ENCODE data around the gene GRM1.

DNA sequence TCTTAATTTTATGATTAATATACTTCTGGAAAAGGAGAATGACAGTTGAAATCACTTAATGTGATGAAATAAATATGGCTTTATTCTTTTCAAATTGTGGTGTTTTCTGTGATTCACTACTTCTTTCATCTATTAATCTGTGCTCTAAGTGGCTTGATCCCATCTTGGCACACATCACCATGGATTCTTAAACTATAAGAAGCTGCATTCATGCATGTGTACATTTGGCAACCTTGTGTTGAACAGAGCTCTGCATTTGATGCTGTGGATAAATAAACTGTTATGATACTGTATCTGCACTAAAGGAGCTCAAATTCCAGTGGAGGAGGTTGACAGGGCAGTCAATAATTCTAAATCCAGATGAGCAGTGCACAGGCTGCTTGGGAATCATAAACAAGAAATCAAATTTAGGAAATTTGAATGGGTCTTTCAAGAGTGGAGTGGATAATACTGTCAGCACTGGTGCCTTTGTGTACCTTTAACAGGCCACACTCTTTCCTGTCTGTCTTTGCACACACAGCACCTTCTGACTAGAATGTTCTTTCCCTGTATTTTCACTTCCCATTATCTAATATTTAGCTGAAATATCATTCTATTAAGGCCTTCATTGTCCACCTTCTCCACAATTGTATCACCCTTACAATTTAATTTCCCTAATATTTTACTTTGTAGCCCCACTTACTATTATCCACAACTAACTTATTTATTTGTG lies 252.9 kb downstream of the GRM1 start:
- TF ChIP-seq, protein P1, sequence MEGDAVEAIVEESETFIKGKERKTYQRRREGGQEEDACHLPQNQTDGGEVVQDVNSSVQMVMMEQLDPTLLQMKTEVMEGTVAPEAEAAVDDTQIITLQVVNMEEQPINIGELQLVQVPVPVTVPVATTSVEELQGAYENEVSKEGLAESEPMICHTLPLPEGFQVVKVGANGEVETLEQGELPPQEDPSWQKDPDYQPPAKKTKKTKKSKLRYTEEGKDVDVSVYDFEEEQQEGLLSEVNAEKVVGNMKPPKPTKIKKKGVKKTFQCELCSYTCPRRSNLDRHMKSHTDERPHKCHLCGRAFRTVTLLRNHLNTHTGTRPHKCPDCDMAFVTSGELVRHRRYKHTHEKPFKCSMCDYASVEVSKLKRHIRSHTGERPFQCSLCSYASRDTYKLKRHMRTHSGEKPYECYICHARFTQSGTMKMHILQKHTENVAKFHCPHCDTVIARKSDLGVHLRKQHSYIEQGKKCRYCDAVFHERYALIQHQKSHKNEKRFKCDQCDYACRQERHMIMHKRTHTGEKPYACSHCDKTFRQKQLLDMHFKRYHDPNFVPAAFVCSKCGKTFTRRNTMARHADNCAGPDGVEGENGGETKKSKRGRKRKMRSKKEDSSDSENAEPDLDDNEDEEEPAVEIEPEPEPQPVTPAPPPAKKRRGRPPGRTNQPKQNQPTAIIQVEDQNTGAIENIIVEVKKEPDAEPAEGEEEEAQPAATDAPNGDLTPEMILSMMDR (IDR thresholded peaks at IDR 0.05): no peak
- TF ChIP-seq EZH2 (IDR thresholded peaks at IDR 0.05; ENCODE audit: borderline replicate concordance, insufficient read depth, low read depth, low read length, poor library complexity, severe bottlenecking): no peak

Data from B cell (primary cell).